Endothelial cell of umbilical vein (primary cell): Measurements from ENCODE around the gene SGTA. TPM values are rescaled to one million over a fixed set of nuclear protein-coding genes. Genes with fewer than 3 reads are reported as not detected.

Experiments used
- BruUV-seq: library from RNA; stranded (reverse); fragments of 400-500 nt; replicated peaks from 2 replicates; lab custom pipeline; 2021; lab: Mats Ljungman, UMichigan
- CTCF ChIA-PET: fragments of 300-600, 350-600 bp; sonication (Branson Sonifier 250); formaldehyde crosslinking; loops from one replicate; lab custom pipeline; 2021; ENCODE audit warnings: antibody characterized with exemption, inconsistent platforms; lab: Charles Lee
- POLR2A ChIA-PET: fragments of 300-600, 350-600 bp; sonication (Branson Sonifier 250); formaldehyde crosslinking; loops from one replicate; lab custom pipeline; 2021; ENCODE audit warnings: antibody characterized with exemption, inconsistent platforms; lab: Charles Lee
- DNase-seq: peaks from one replicate; pipeline ENCODE4 v3.0.0-alpha.2; 2011; ENCODE audit warnings: low read depth, low spot score
- FAIRE-seq: peaks from 2 replicates; lab custom pipeline; 2011; peaks lifted over from hg19 to GRCh38; lab: Jason Lieb, UNC
- H2AFZ ChIP-seq: 2 replicates; pipeline ENCODE4 v1.6.0; 2012; ENCODE audit warnings: low read depth, low read length, control low read depth, inconsistent platforms
- H3K27ac ChIP-seq: 2 replicates; pipeline ENCODE4 v1.5.1; 2011; ENCODE audit warnings: low read depth, mild to moderate bottlenecking, control low read depth, low read length, moderate library complexity; ENCODE audit not compliant: insufficient read depth
- H3K27me3 ChIP-seq, 2 experiments: 2 replicates each; pipeline versions ENCODE4 v1.6.0 to v1.6.1; 2011; ENCODE audit warnings: low read length in 2 of 2, mixed read lengths in 1 of 2; ENCODE audit not compliant: control insufficient read depth in 2 of 2, insufficient read depth in 2 of 2
- H3K36me3 ChIP-seq, 2 experiments: 2 replicates in 1 of 2; 3 replicates in 1 of 2; pipeline ENCODE4 v1.5.1; 2011; ENCODE audit warnings: low read length in 2 of 2, mild to moderate bottlenecking in 1 of 2, moderate library complexity in 1 of 2; ENCODE audit not compliant: control insufficient read depth in 2 of 2, insufficient read depth in 2 of 2; ENCODE audit errors: extremely low read depth in 1 of 2
- H3K4me1 ChIP-seq: 3 replicates; pipeline ENCODE4 v1.5.1; 2011; ENCODE audit warnings: mild to moderate bottlenecking, low read length; ENCODE audit not compliant: control insufficient read depth, insufficient read depth; ENCODE audit errors: extremely low read depth
- H3K4me2 ChIP-seq: 2 replicates; pipeline ENCODE4 v1.6.1; 2011; ENCODE audit warnings: low read length, control low read depth, mixed read lengths; ENCODE audit not compliant: insufficient read depth
- H3K4me3 ChIP-seq, 3 experiments: fragments of 200-600 bp in 1 of 3; sonication (generic), shearing (Covaris generic) in 1 of 3; replicated peaks in 1 of 3; 2 replicates each; pipeline ENCODE4 v1.5.1; 2011 to 2016; ENCODE audit warnings: control low read depth in 3 of 3, low read length in 3 of 3, mild to moderate bottlenecking in 2 of 3, inconsistent platforms in 1 of 3, low read depth in 1 of 3, moderate library complexity in 1 of 3; ENCODE audit not compliant: insufficient read depth in 1 of 3
- H3K79me2 ChIP-seq: 2 replicates; pipeline ENCODE4 v1.6.0; 2012; ENCODE audit warnings: low read length, inconsistent platforms; ENCODE audit not compliant: control insufficient read depth, insufficient read depth
- H3K9ac ChIP-seq: replicated peaks from 2 replicates; pipeline ENCODE3; 2011; ENCODE audit warnings: low read length, control low read depth; ENCODE audit not compliant: insufficient read depth; ENCODE audit errors: extremely low read depth
- H3K9me1 ChIP-seq: replicated peaks from 3 replicates; pipeline ENCODE4 v1.6.0; 2011; ENCODE audit warnings: mild to moderate bottlenecking, low read length; ENCODE audit not compliant: control insufficient read depth, insufficient read depth; ENCODE audit errors: extremely low read depth
- H3K9me3 ChIP-seq: replicated peaks from 2 replicates; pipeline ENCODE4 v1.5.1; 2012; ENCODE audit warnings: low read length, inconsistent platforms; ENCODE audit not compliant: control insufficient read depth, insufficient read depth
- H4K20me1 ChIP-seq: replicated peaks from 2 replicates; pipeline ENCODE3; 2011; ENCODE audit warnings: mild to moderate bottlenecking, low read length; ENCODE audit not compliant: control insufficient read depth, insufficient read depth; ENCODE audit errors: extremely low read depth
- EZH2 ChIP-seq: IDR thresholded peaks from 2 replicates; pipeline ENCODE4 v1.6.1; 2012; ENCODE audit warnings: borderline replicate concordance, low read depth, mild to moderate bottlenecking, moderate library complexity, low read length, inconsistent platforms; ENCODE audit not compliant: severe bottlenecking
- FOS ChIP-seq: IDR thresholded peaks from 2 replicates; pipeline ENCODE4 v1.6.1; 2011; ENCODE audit warnings: mild to moderate bottlenecking, low read length, moderate library complexity, borderline replicate concordance; ENCODE audit not compliant: insufficient read depth
- GATA2 ChIP-seq: IDR thresholded peaks from 2 replicates; pipeline ENCODE4 v1.7.0; 2011; ENCODE audit warnings: low read depth, mild to moderate bottlenecking, moderate library complexity, mixed read lengths, low read length; ENCODE audit not compliant: insufficient read length, insufficient read depth
- JUN ChIP-seq: IDR thresholded peaks from 2 replicates; pipeline ENCODE4 v1.6.1; 2011; ENCODE audit warnings: borderline replicate concordance, low read depth; ENCODE audit not compliant: insufficient read length, insufficient read depth
- MYC ChIP-seq: IDR thresholded peaks from one replicate; pipeline ENCODE4 v1.6.1; 2011; ENCODE audit warnings: mild to moderate bottlenecking, low read depth, low read length
- POLR2A ChIP-seq: IDR thresholded peaks from 2 replicates; pipeline ENCODE4 v1.6.1; 2012; ENCODE audit warnings: low read depth, mild to moderate bottlenecking, control low read depth, low read length
- POLR2AphosphoS5 ChIP-seq: IDR thresholded peaks from 2 replicates; pipeline ENCODE4 v1.6.1; 2012; ENCODE audit warnings: low read depth, mild to moderate bottlenecking, control low read depth, low read length, moderate library complexity; ENCODE audit not compliant: insufficient read depth
- dilution Hi-C: fragments of 300-500 bp; cut with MboI; formaldehyde crosslinking; loops from one replicate; pipeline ENCODE4 v1.15.0; 2019; ENCODE audit warnings: low sequenced_read_pairs; ENCODE audit not compliant: extremely low pct_ligation_motif_present
- intact Hi-C: fragments of 100-400 bp; cut with micrococcal nuclease; formaldehyde crosslinking; loops from one replicate; pipeline ENCODE4 v1.10.0; 2022
- polyA plus RNA-seq, 4 experiments: library from polyadenylated mRNA; depleted of rRNA in 3 of 4; stranded (reverse) in 3 of 4; unstranded in 1 of 4; fragments of >200 nt; gene quantifications; 2 replicates each; pipeline versions ENCODE4 v1.2.1 to v1.2.3, GENCODE V29; 2011 to 2012; ENCODE audit warnings: missing spikeins in 1 of 4
- total RNA-seq: library from RNA; stranded (reverse); gene quantifications from 2 replicates; pipeline ENCODE4 v1.2.3, GENCODE V29; 2021
- TF ChIP-seq, protein P1 (sequence below): IDR thresholded peaks from 2 replicates; pipeline ENCODE4 v1.6.1; 2011; ENCODE audit not compliant: insufficient read depth, insufficient read length
- TF ChIP-seq, protein P2 (sequence below), 2 donors: IDR thresholded peaks; 1 replicate in 1 of 2; 2 replicates in 1 of 2; pipeline ENCODE4 v1.5.1; 2011; ENCODE audit warnings: low read length in 2 of 2, mild to moderate bottlenecking in 2 of 2, moderate library complexity in 2 of 2, control low read depth in 1 of 2, inconsistent platforms in 1 of 2, low read depth in 1 of 2; ENCODE audit not compliant: insufficient read depth in 1 of 2; ENCODE audit errors: extremely low read depth in 1 of 2

SGTA gene
- total and polyA plus RNA-seq, 2 donors (not counting 3 experiments of a cell fraction or from before 2014, with no cell fraction given): 76.5 to 119 TPM

DNA sequence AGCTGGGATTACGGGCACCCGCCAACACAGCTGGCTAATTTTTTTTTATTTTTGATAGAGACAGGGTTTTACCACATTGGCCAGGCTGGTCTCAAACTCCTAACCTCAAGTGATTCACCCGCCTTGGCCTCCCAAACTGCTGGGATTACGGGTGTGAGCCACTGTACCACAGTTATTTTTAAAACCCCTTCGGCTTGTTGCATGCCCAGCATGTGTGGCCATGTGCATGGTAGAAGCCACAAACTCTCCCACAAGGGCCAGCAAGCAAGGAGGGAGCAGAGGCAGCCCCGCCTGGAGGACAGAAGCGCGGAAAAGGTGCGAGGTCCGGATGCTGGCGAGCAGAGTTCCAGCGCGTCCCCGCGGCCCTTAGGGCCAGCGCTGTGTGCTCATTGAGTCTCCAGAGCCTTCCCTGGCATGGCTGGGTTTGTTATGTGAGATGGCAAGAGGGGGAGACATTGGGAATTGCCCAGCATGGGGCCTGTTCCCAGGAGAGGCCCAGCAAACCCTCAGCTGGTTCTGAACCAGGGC is 15.1 kb upstream of the SGTA start:
- Histone ChIP-seq H2AFZ (no peak overlapping the region), H3K9ac (no peak overlapping the region), H4K20me1 (no peaks in the 10 kb centered on the region), H3K4me2 (no peak overlapping the region), H3K79me2 (peaks cover 3% of the 10 kb centered on the region), H3K36me3 (peaks cover 6 to 11% of the 10 kb centered on the region in 2 experiments), H3K4me3 (no peak overlapping the region), H3K9me3 (no peaks in the 10 kb centered on the region), H3K4me1 (no peaks in the 10 kb centered on the region), H3K27ac (no peak overlapping the region), H3K27me3 (no peaks in the 10 kb centered on the region), H3K9me1 (no peaks in the 10 kb centered on the region)
- no peak for FAIRE-seq
- ChIA-PET CTCF (interaction anchor here (1.2 kb wide), 1 partner anchor 150 kb away, joined by 5 read pairs; no protein-coding TSS in a partner anchor), POLR2A (interaction anchor here (0.6 to 1.3 kb wide), 2 partner anchors 12 to 21 kb away, joined by 3 to 8 read pairs; no protein-coding TSS in a partner anchor)
- no TSS peak for BruUV-seq
- TF ChIP-seq GATA2 (no peak), POLR2A (no peak), JUN (no peak), FOS (no peak), EZH2 (no peak), POLR2AphosphoS5 (no peak), MYC (no peak)
- TF ChIP-seq, protein P1, sequence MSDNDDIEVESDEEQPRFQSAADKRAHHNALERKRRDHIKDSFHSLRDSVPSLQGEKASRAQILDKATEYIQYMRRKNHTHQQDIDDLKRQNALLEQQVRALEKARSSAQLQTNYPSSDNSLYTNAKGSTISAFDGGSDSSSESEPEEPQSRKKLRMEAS: no peak
- TF ChIP-seq, protein P2, sequence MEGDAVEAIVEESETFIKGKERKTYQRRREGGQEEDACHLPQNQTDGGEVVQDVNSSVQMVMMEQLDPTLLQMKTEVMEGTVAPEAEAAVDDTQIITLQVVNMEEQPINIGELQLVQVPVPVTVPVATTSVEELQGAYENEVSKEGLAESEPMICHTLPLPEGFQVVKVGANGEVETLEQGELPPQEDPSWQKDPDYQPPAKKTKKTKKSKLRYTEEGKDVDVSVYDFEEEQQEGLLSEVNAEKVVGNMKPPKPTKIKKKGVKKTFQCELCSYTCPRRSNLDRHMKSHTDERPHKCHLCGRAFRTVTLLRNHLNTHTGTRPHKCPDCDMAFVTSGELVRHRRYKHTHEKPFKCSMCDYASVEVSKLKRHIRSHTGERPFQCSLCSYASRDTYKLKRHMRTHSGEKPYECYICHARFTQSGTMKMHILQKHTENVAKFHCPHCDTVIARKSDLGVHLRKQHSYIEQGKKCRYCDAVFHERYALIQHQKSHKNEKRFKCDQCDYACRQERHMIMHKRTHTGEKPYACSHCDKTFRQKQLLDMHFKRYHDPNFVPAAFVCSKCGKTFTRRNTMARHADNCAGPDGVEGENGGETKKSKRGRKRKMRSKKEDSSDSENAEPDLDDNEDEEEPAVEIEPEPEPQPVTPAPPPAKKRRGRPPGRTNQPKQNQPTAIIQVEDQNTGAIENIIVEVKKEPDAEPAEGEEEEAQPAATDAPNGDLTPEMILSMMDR (IDR thresholded peaks at IDR 0.05; ENCODE audit: extremely low read depth in 1 of 2, insufficient read depth in 1 of 2, low read depth in 1 of 2, low read length in 2 of 2): no peak
- dilution Hi-C loops (no loop called here), intact Hi-C loops (no loop called here)
- no peak for DNase-seq
